ENCODE results near the gene DSG3. TPM values are rescaled to one million over a fixed set of nuclear protein-coding genes. Genes with fewer than 3 reads are reported as not detected.

DSG3 gene
- total RNA-seq, 1 experiment from 2014 or later, result 0.04 TPM

- Histone ChIP-seq H2BK120ac (ENCODE audit: low read depth, low read length, poor library complexity, severe bottlenecking) (no peak overlapping the region), H3K4me2 (ENCODE audit: insufficient read depth, insufficient read length, low read length) (no peak overlapping the region), H4K5ac (ENCODE audit: insufficient read length, low read depth, low read length) (no peak overlapping the region), H4K8ac (replicated peaks; ENCODE audit: insufficient read length, low read depth, low read length) (no peak overlapping the region), H3K27me3 (ENCODE audit: insufficient read depth, low read length) (no peaks in the 10 kb centered on the region), H3K4me1 (ENCODE audit: insufficient read depth, low read length) (no peaks in the 10 kb centered on the region), H3K79me1 (ENCODE audit: insufficient read depth, low read depth, low read length, poor library complexity, severe bottlenecking) (no peaks in the 10 kb centered on the region), H3K79me2 (ENCODE audit: insufficient read depth, low read length) (no peaks in the 10 kb centered on the region), H3K23ac (ENCODE audit: insufficient read length, low read depth, low read length) (no peak overlapping the region), H2BK15ac (ENCODE audit: low read depth, low read length) (no peak overlapping the region), H3K14ac (ENCODE audit: insufficient read depth, low read length) (no peak overlapping the region), H4K91ac (ENCODE audit: insufficient read length, low read depth, low read length) (no peak overlapping the region), H3K18ac (ENCODE audit: insufficient read length, low read depth, low read length) (no peak overlapping the region), H3K27ac (ENCODE audit: insufficient read length, low read depth, low read length) (no peak overlapping the region), H4K20me1 (ENCODE audit: control insufficient read depth, insufficient read depth, insufficient read length) (no peaks in the 10 kb centered on the region), H3K9me3 (ENCODE audit: control insufficient read depth, low read depth, low read length) (no peaks in the 10 kb centered on the region), H3K9ac (ENCODE audit: extremely low read depth, insufficient read length, low read length) (no peak overlapping the region), H2BK20ac (ENCODE audit: low read depth, low read length, poor library complexity, severe bottlenecking) (no peak overlapping the region), H3K23me2 (ENCODE audit: insufficient read length, low read depth, low read length, poor library complexity, severe bottlenecking) (no peaks in the 10 kb centered on the region), H2AK5ac (ENCODE audit: insufficient read length, low read length) (no peak overlapping the region), H2BK5ac (ENCODE audit: insufficient read length, low read length) (no peak overlapping the region), H3K4ac (ENCODE audit: low read depth, low read length) (no peak overlapping the region), H3T11ph (ENCODE audit: low read length) (no peak overlapping the region), H2BK12ac (ENCODE audit: insufficient read length, low read depth, low read length) (no peak overlapping the region), H2AFZ (ENCODE audit: low read length) (no peak overlapping the region), H3K56ac (ENCODE audit: insufficient read length, low read depth, low read length) (no peak overlapping the region)
- no peaks in the 10 kb centered on the region for H3K36me3 Mint-ChIP-seq (ENCODE audit: insufficient read depth in 1 of 3, low read depth in 3 of 3)
- DNase-seq, result no peak
- TF ChIP-seq CTCF (conservative IDR thresholded peaks at IDR 0.05), result no peak
- H3K27ac Mint-ChIP-seq, result no peak overlapping the region
- H3K9me3 Mint-ChIP-seq, result no peaks in the 10 kb centered on the region
- H3K4me3 Mint-ChIP-seq, result no peak overlapping the region
- H3K27me3 Mint-ChIP-seq (ENCODE audit: low read depth), result no peaks in the 10 kb centered on the region
- H3K4me1 Mint-ChIP-seq, result no peaks in the 10 kb centered on the region
- no CpG with 5 or more reads among the region's 4 CpGs for WGBS (ENCODE audit: extremely low coverage, insufficient read length, low lambda C conversion rate)
Observed at GRCh38 chr18:31441493-31441892, 6.0 kb upstream of the DSG3 start.
